ENCODE results near the gene AFF3.

Gene AFF3

DNA sequence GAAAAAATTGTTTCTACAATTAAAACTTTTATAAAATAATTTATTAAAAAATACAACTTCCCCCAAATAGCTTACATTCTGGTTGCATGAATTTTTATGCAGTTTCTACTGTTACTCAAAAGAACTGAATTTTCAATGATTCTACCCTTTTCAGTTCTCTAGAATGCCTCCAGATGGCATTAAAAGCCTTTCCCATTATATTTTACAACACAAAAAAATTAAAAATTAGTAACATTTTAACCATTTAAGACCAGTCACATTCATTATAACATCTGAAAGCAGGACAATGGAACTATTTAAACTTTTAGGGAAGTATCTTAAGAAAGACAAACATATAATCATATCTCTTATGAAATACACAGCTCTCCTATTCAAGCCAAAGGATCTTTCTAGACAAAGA is 416.6 kb downstream of the AFF3 start:
- H3K4me1 ChIP-seq (ENCODE audit: low read length) = no peaks in the 10 kb centered on the region
- H3K9ac ChIP-seq (ENCODE audit: low read length) = no peak overlapping the region
- no peaks in the 10 kb centered on the region for H3K79me2 ChIP-seq (ENCODE audit: low read length)
- no peaks in the 10 kb centered on the region for H4K20me1 ChIP-seq (ENCODE audit: insufficient read depth, low read length)
- no peak overlapping the region for H3K4me2 ChIP-seq (ENCODE audit: low read length)
- no peak overlapping the region for H3K4me3 ChIP-seq (ENCODE audit: low read length)
- no peak overlapping the region for H3K27ac ChIP-seq (ENCODE audit: low read length)
- H3K27me3 ChIP-seq (ENCODE audit: low read depth, low read length) = no peaks in the 10 kb centered on the region
- no peaks in the 10 kb centered on the region for H3K9me3 ChIP-seq (ENCODE audit: insufficient read depth, low read length)
- peaks cover 3% of the 10 kb centered on the region for H3K36me3 ChIP-seq (replicated peaks; ENCODE audit: low read depth, low read length)
- TF ChIP-seq EZH2phosphoT487 (IDR thresholded peaks at IDR 0.05; ENCODE audit: low read depth) = no peak
- peak; percentile 39 for TF ChIP-seq CTCF (IDR thresholded peaks at IDR 0.05; ENCODE audit: low read depth, low read length)
- H2AFZ ChIP-seq (ENCODE audit: low read depth, low read length) = no peak overlapping the region

- Histone ChIP-seq H4K20me1 (ENCODE audit: insufficient read depth, low read length) (no peaks in the 10 kb centered on the region), H3K79me2 (ENCODE audit: low read length) (no peaks in the 10 kb centered on the region), H3K4me2 (ENCODE audit: low read length) (no peak overlapping the region), H2AFZ (ENCODE audit: low read depth, low read length) (no peak overlapping the region), H3K36me3 (replicated peaks; ENCODE audit: low read depth, low read length) (peaks cover 3% of the 10 kb centered on the region), H3K4me3 (ENCODE audit: low read length) (no peak overlapping the region), H3K9me3 (ENCODE audit: insufficient read depth, low read length) (no peaks in the 10 kb centered on the region), H3K9ac (ENCODE audit: low read length) (no peak overlapping the region), H3K27ac (ENCODE audit: low read length) (no peak overlapping the region), H3K27me3 (ENCODE audit: low read depth, low read length) (no peaks in the 10 kb centered on the region), H3K4me1 (ENCODE audit: low read length) (no peaks in the 10 kb centered on the region)
- TF ChIP-seq CTCF (IDR thresholded peaks at IDR 0.05; ENCODE audit: low read depth, low read length) (no peak), EZH2phosphoT487 (IDR thresholded peaks at IDR 0.05; ENCODE audit: low read depth) (no peak)
Measured at GRCh38 chr2:99722476-99722875, 419.9 kb downstream of the AFF3 start.

- TF ChIP-seq EZH2phosphoT487 (IDR thresholded peaks at IDR 0.05; ENCODE audit: low read depth) (no peak), CTCF (IDR thresholded peaks at IDR 0.05; ENCODE audit: low read depth, low read length) (no peak)
- H3K36me3 ChIP-seq (replicated peaks; ENCODE audit: low read depth, low read length) = peaks cover 6% of the 10 kb centered on the region
- no peak overlapping the region for H3K4me3 ChIP-seq (ENCODE audit: low read length)
- H3K4me2 ChIP-seq (ENCODE audit: low read length) = no peak overlapping the region
- H4K20me1 ChIP-seq (ENCODE audit: insufficient read depth, low read length) = no peaks in the 10 kb centered on the region
- no peaks in the 10 kb centered on the region for H3K79me2 ChIP-seq (ENCODE audit: low read length)
- H3K9ac ChIP-seq (ENCODE audit: low read length) = no peak overlapping the region
- H3K27me3 ChIP-seq (ENCODE audit: low read depth, low read length) = no peaks in the 10 kb centered on the region
- H3K4me1 ChIP-seq (ENCODE audit: low read length) = no peaks in the 10 kb centered on the region
- no peaks in the 10 kb centered on the region for H3K9me3 ChIP-seq (ENCODE audit: insufficient read depth, low read length)
- H2AFZ ChIP-seq (ENCODE audit: low read depth, low read length) = no peak overlapping the region
- no peak overlapping the region for H3K27ac ChIP-seq (ENCODE audit: low read length)
Measured at GRCh38 chr2:99719102-99719501, 423.3 kb downstream of the AFF3 start.

- Histone ChIP-seq H2AFZ (ENCODE audit: low read depth, low read length) (no peak overlapping the region), H3K27me3 (ENCODE audit: low read depth, low read length) (no peaks in the 10 kb centered on the region), H3K36me3 (replicated peaks; ENCODE audit: low read depth, low read length) (peaks cover 3% of the 10 kb centered on the region), H3K4me3 (ENCODE audit: low read length) (no peak overlapping the region), H3K27ac (ENCODE audit: low read length) (no peak overlapping the region), H3K79me2 (ENCODE audit: low read length) (no peaks in the 10 kb centered on the region), H3K9ac (ENCODE audit: low read length) (no peak overlapping the region), H4K20me1 (ENCODE audit: insufficient read depth, low read length) (no peaks in the 10 kb centered on the region), H3K4me2 (ENCODE audit: low read length) (no peak overlapping the region), H3K4me1 (ENCODE audit: low read length) (no peaks in the 10 kb centered on the region), H3K9me3 (ENCODE audit: insufficient read depth, low read length) (no peaks in the 10 kb centered on the region)
- TF ChIP-seq CTCF (IDR thresholded peaks at IDR 0.05; ENCODE audit: low read depth, low read length) (no peak), EZH2phosphoT487 (IDR thresholded peaks at IDR 0.05; ENCODE audit: low read depth) (no peak)
Measured at GRCh38 chr2:99715956-99716355, 426.4 kb downstream of the AFF3 start.
